ENCODE results near the gene SRM.
"Not testable (repeated sequence)": the region's sequence is repeated elsewhere in the genome, so short reads cannot be mapped to it uniquely, and the experiment has no call there.

The SRM gene

DNA sequence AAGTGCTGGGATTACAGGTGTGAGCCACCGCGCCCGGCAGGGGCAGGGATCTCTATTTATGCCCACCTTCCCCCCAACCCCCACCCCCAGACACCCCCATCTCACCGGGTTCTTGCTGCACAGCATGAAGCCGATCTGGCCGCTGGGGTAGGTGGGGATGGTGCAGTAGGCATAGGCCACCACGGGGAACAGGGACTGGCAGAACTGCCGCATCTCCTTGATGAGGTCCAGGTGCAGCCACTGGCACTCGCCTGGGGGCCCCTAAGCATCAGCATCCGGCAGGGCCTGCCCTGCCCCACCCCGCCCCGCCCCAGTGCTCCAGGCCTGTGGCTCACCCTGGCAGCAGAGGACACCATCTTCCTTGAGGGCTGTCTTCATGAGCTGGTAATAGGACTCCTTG lies 4.1 kb downstream of the SRM start:
- FAIRE-seq (no peak), DNase-seq (ENCODE audit: insufficient read length, low spot score) (no peak)
- TF ChIP-seq POU2F2 (IDR thresholded peaks at IDR 0.05; ENCODE audit: low read depth, low read length) (no peak), SPI1 (IDR thresholded peaks at IDR 0.05; ENCODE audit: low read depth, low read length) (no peak), PAX5 (IDR thresholded peaks at IDR 0.05; ENCODE audit: insufficient read depth, low read length, severe bottlenecking) (no peak)

DNA sequence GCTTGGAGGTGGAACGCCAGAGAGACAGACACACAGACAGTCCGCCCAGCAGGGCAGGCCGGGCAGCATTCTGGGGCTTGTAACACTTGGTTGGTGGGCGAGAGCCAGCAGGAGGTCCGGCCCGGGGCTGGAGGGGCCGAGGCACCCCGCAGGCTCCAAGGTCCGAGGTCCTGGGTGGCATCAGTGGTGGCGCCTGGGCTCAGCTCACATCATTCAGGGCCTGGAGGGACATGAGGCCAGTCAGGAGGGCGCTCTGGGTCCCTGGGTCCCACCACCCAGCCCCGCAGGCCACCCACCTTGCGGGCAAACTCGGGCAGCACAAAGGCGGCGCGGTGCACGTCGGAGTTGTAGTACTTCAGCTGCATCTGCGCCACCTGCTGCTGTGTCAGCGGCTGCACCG lies 5.2 kb downstream of the SRM start:
- FAIRE-seq (no peak), DNase-seq (ENCODE audit: insufficient read length, low spot score) (no peak)
- TF ChIP-seq POLR2A (IDR thresholded peaks at IDR 0.05; ENCODE audit: low read depth, low read length) = peak; percentile 12; the same call in 1 of the 2 replicates
- TF ChIP-seq POU2F2 (IDR thresholded peaks at IDR 0.05; ENCODE audit: low read depth, low read length) = no peak
- TF ChIP-seq PAX5 (IDR thresholded peaks at IDR 0.05; ENCODE audit: insufficient read depth, low read length, severe bottlenecking) = no peak

DNA sequence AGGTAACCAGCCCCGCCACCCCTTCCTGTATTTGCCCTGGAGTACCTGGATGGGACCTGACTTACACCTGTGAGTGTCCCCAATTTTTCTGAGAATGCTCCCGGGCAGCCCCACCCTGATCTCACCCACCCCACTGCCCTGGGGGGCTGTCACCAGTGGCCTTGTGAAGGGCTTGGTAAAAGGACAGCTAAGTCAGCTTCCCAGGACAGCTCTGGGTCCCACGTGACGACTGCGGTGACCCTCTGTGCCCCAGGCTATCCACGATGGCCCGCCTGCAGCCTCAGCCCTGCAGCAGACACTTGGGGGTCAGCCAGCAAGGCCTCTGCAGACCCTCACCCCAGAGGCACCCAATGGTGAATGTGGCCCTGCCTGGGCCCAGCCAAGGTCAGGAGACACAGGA lies 5.6 kb downstream of the SRM start:
- no peak for FAIRE-seq

GRCh38 chr1:11053758-11054137 lies 6.1 kb downstream of the SRM start:
- TF ChIP-seq POLR2A (IDR thresholded peaks at IDR 0.05; ENCODE audit: low read depth, low read length) = no peak
- no peak for TF ChIP-seq TAF1 (IDR thresholded peaks at IDR 0.05; ENCODE audit: low read depth, low read length)
- TF ChIP-seq POLR2AphosphoS5 (IDR thresholded peaks at IDR 0.05; ENCODE audit: low read depth, low read length) = no peak
- TF ChIP-seq POU2F2 (IDR thresholded peaks at IDR 0.05; ENCODE audit: low read depth, low read length) = no peak
- no peak for TF ChIP-seq SPI1 (IDR thresholded peaks at IDR 0.05; ENCODE audit: low read depth, low read length)
- no peak for TF ChIP-seq PAX5 (IDR thresholded peaks at IDR 0.05; ENCODE audit: insufficient read depth, low read length, severe bottlenecking)
- DNase-seq (ENCODE audit: insufficient read length, low spot score) (no peak), FAIRE-seq (peak; percentile 40)

More for the DNA sequence above, 5.6 kb downstream of the SRM start:
- no peak for DNase-seq (ENCODE audit: insufficient read length, low spot score)
- TF ChIP-seq PAX5 (IDR thresholded peaks at IDR 0.05; ENCODE audit: insufficient read depth, low read length, severe bottlenecking) (no peak), SPI1 (IDR thresholded peaks at IDR 0.05; ENCODE audit: low read depth, low read length) (no peak), POU2F2 (IDR thresholded peaks at IDR 0.05; ENCODE audit: low read depth, low read length) (no peak), TAF1 (IDR thresholded peaks at IDR 0.05; ENCODE audit: low read depth, low read length) (no peak), POLR2A (IDR thresholded peaks at IDR 0.05; ENCODE audit: low read depth, low read length) (no peak), POLR2AphosphoS5 (IDR thresholded peaks at IDR 0.05; ENCODE audit: low read depth, low read length) (no peak)

DNA sequence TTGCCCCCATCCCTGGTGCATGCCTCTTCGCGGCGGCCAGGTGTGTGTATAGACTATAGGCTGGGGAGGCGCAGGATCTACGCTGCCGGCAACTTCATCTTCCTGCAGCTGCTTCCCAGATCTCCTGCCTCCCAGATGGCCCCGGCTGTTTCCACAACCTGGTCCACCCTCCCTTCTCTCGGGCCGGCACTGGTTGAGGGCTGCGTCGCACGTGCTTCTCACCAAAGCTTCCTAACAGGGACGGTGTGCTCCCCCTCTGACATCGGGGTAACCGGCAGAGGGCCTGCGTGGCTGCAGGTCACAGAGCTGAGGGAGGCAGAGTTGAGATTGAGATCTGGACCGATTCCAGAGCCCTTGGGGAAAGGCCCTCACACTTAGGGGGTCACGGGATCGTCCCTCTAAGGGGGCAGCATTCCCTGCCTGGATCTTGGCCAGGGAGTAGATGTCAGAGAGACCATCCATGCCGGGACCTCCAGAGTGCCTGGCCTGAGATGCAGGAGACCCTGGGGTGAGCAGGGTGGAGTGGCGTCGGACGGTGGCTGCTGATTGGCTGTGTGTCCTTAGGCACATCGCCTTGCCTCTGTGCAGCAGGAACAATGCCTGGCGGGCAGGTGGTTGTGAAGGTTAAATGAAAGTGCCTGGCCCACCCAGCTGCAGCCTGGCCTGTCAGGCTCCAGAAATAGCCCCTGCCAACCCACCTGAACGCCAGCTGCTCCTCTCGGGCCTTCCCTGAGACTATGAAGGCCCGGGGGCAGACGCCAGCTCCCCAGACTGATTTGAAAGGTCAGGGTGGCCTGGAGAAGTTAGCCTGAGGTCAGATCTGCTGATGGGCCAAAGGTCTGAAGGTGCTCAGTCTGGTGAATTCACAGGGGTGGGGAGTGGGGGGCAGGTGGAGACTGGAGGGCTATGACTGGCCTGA lies 6.7 kb downstream of the SRM start:
- TF ChIP-seq POU2F2 (IDR thresholded peaks at IDR 0.05; ENCODE audit: low read depth, low read length) (no peak), POLR2A (IDR thresholded peaks at IDR 0.05; ENCODE audit: low read depth, low read length) (no peak), SPI1 (IDR thresholded peaks at IDR 0.05; ENCODE audit: low read depth, low read length) (no peak), TAF1 (IDR thresholded peaks at IDR 0.05; ENCODE audit: low read depth, low read length) (no peak), POLR2AphosphoS5 (IDR thresholded peaks at IDR 0.05; ENCODE audit: low read depth, low read length) (no peak; the same call in 1 of the 2 replicates), PAX5 (IDR thresholded peaks at IDR 0.05; ENCODE audit: insufficient read depth, low read length, severe bottlenecking) (no peak)
- DNase-seq (ENCODE audit: insufficient read length, low spot score) (no peak), FAIRE-seq (peak; percentile 13)

- FAIRE-seq = no peak
- TF ChIP-seq TAF1 (IDR thresholded peaks at IDR 0.05; ENCODE audit: low read depth, low read length) (no peak), POLR2A (IDR thresholded peaks at IDR 0.05; ENCODE audit: low read depth, low read length) (no peak), POLR2AphosphoS5 (IDR thresholded peaks at IDR 0.05; ENCODE audit: low read depth, low read length) (no peak; the same call in 1 of the 2 replicates), SPI1 (IDR thresholded peaks at IDR 0.05; ENCODE audit: low read depth, low read length) (no peak), PAX5 (IDR thresholded peaks at IDR 0.05; ENCODE audit: insufficient read depth, low read length, severe bottlenecking) (no peak), POU2F2 (IDR thresholded peaks at IDR 0.05; ENCODE audit: low read depth, low read length) (no peak)
- DNase-seq (ENCODE audit: insufficient read length, low spot score) = no peak
Measured at GRCh38 chr1:11051781-11052511, 7.9 kb downstream of the SRM start.

- FAIRE-seq = not testable (repeated sequence)
Measured at GRCh38 chr1:11051121-11051520, 8.7 kb downstream of the SRM start.

DNA sequence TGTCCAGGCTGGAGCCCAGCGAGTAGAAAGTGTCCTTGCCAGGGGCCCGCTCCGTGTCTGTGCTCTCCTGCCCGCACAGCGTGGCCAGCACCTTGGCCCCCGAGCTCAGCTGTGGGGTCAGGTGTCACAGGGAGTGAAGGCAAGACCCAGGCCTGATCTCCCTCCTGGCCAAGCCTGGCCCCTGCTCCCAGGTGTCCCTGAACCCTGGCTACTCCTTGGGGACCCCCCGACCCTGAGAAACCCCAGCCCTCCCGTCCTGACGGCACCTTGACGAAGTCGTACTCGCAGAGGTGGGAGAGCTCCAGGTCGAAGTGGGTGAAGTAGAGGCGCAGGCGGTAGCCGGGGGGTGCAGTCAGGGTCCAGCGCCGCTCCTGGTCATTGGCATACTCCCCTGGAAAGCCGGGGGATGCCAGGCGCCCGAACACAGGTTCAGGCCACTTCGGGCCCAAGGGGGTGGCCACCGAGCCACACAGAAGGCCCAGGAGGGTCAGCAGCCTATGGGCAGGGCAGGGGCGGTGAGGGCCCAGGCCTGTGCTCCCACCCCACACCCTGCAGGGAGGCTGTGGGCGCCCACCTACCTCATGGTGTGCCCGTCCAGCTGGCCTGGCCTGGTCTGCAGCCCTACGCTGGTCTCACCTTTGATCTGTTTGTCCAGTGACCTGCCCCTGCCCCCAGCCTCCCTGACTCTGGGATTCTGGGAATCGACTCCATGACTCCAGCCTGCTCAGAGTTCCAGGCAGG lies 13.0 kb downstream of the SRM start, which contains the start of gene MASP2:
TSS of gene MASP2 (minus strand) at position 615 of the 741 bp plus-strand sequence. CDS start at position 583, 32 bp downstream.
- FAIRE-seq (no peak), DNase-seq (ENCODE audit: insufficient read length, low spot score) (no peak)
- TF ChIP-seq POLR2A (IDR thresholded peaks at IDR 0.05; ENCODE audit: low read depth, low read length) = no peak
- TF ChIP-seq TAF1 (IDR thresholded peaks at IDR 0.05; ENCODE audit: low read depth, low read length) = no peak
- no peak for TF ChIP-seq SPI1 (IDR thresholded peaks at IDR 0.05; ENCODE audit: low read depth, low read length)
- no peak for TF ChIP-seq PAX5 (IDR thresholded peaks at IDR 0.05; ENCODE audit: insufficient read depth, low read length, severe bottlenecking)
- no peak for TF ChIP-seq POU2F2 (IDR thresholded peaks at IDR 0.05; ENCODE audit: low read depth, low read length)
- no peak for TF ChIP-seq POLR2AphosphoS5 (IDR thresholded peaks at IDR 0.05; ENCODE audit: low read depth, low read length)

More at GRCh38 chr1:11051121-11051520, 8.7 kb downstream of the SRM start:
- DNase-seq (ENCODE audit: insufficient read length, low spot score) = not testable (repeated sequence)

- FAIRE-seq (no peak), DNase-seq (ENCODE audit: insufficient read length, low spot score) (no peak)
- TF ChIP-seq PAX5 (IDR thresholded peaks at IDR 0.05; ENCODE audit: insufficient read depth, low read length, severe bottlenecking) (no peak), POLR2AphosphoS5 (IDR thresholded peaks at IDR 0.05; ENCODE audit: low read depth, low read length) (no peak), TAF1 (IDR thresholded peaks at IDR 0.05; ENCODE audit: low read depth, low read length) (no peak), SPI1 (IDR thresholded peaks at IDR 0.05; ENCODE audit: low read depth, low read length) (no peak), POU2F2 (IDR thresholded peaks at IDR 0.05; ENCODE audit: low read depth, low read length) (no peak), POLR2A (IDR thresholded peaks at IDR 0.05; ENCODE audit: low read depth, low read length) (no peak)
Measured at GRCh38 chr1:11046270-11046566, 13.6 kb downstream of the SRM start.

All from GM12891 (cell line).